Loucy (cell line): ENCODE data around the gene LRRC61.
A peak's percentile ranks its signal among the peaks of the same experiment; 100 is the strongest.
"Not testable (repeated sequence)": the region's sequence is repeated elsewhere in the genome, so short reads cannot be mapped to it uniquely, and the experiment has no call there.

Experiments
- H2AFZ ChIP-seq: fragments of 200-600 bp; sonication (generic); 2 replicates; pipeline ENCODE4 v1.6.0; 2016; ENCODE audit warnings: antibody characterized with exemption, mild to moderate bottlenecking, low read length, moderate library complexity
- H3F3A ChIP-seq: fragments of 200-600 bp; 2 replicates; pipeline ENCODE4 v1.6.0; 2016; ENCODE audit warnings: antibody characterized with exemption, low read depth, mild to moderate bottlenecking
- H3K27me3 ChIP-seq: fragments of 200-600 bp; sonication (generic); 2 replicates; pipeline ENCODE4 v1.6.1; 2014; ENCODE audit warnings: low read length, mild to moderate bottlenecking; ENCODE audit not compliant: insufficient read depth, poor library complexity, severe bottlenecking
- H3K36me3 ChIP-seq: fragments of 200-600 bp; sonication (generic); 2 replicates; pipeline ENCODE4 v1.6.1; 2016; ENCODE audit warnings: low read length; ENCODE audit not compliant: insufficient read depth
- H3K4me1 ChIP-seq: fragments of 200-600 bp; sonication (generic); 2 replicates; pipeline ENCODE4 v1.5.1; 2014; ENCODE audit warnings: low read length, mild to moderate bottlenecking; ENCODE audit not compliant: insufficient read depth, poor library complexity, severe bottlenecking
- H3K4me2 ChIP-seq: fragments of 200-600 bp; sonication (generic); 2 replicates; pipeline ENCODE4 v1.6.0; 2014; ENCODE audit warnings: antibody characterized with exemption, low read length, low read depth, mild to moderate bottlenecking; ENCODE audit not compliant: poor library complexity, severe bottlenecking
- H3K4me3 ChIP-seq: fragments of 200-600 bp; sonication (generic); 2 replicates; pipeline ENCODE4 v1.5.1; 2014; ENCODE audit warnings: low read length, mild to moderate bottlenecking, mixed read lengths; ENCODE audit not compliant: poor library complexity, severe bottlenecking
- H3K79me2 ChIP-seq: fragments of 200-600 bp; sonication (generic); 2 replicates; pipeline ENCODE4 v1.6.1; 2014; ENCODE audit warnings: low read length; ENCODE audit not compliant: insufficient read depth
- H3K9ac ChIP-seq: fragments of 200-600 bp; sonication (generic); 2 replicates; pipeline ENCODE4 v1.6.0; 2014; ENCODE audit warnings: mild to moderate bottlenecking, low read depth, low read length, moderate library complexity; ENCODE audit not compliant: poor library complexity, severe bottlenecking
- H3K9me2 ChIP-seq: fragments of 200-600 bp; sonication (generic); replicated peaks from 2 replicates; pipeline ENCODE4 v1.6.1; 2016; ENCODE audit warnings: low read depth, low read length, mixed read lengths
- H3K9me3 ChIP-seq: fragments of 200-600 bp; sonication (generic); 2 replicates; pipeline ENCODE4 v1.6.1; 2014; ENCODE audit warnings: mild to moderate bottlenecking, antibody characterized with exemption, low read length, low read depth; ENCODE audit not compliant: insufficient read depth
- H4K20me1 ChIP-seq: fragments of 200-600 bp; sonication (generic); 2 replicates; pipeline ENCODE4 v1.6.0; 2014; ENCODE audit warnings: antibody characterized with exemption, low read length, mild to moderate bottlenecking; ENCODE audit not compliant: insufficient read depth, poor library complexity, severe bottlenecking
- CTCF ChIP-seq: fragments of 200-600 bp; sonication (generic); conservative IDR thresholded peaks from 2 replicates; pipeline ENCODE4 v1.5.1; 2014; ENCODE audit warnings: mild to moderate bottlenecking, antibody characterized with exemption, low read length
- EZH2phosphoT487 ChIP-seq: fragments of 200-600 bp; IDR thresholded peaks from 2 replicates; pipeline ENCODE4 v1.6.1; 2018; ENCODE audit warnings: antibody characterized with exemption, mild to moderate bottlenecking, moderate library complexity, borderline replicate concordance

Gene LRRC61

GRCh38 chr7:150322833-150323681 is at the start of gene LRRC61, which contains the start of gene ACTR3C:
TSS of gene LRRC61 (plus strand) at chr7:150323355. CDS start at chr7:150336862, 13,507 bp downstream.
TSS of gene ACTR3C (minus strand) at chr7:150323545. CDS start at chr7:150295296, 28,249 bp downstream.
- H3K4me2 ChIP-seq = peak within 1 kb of the TSS; percentile 98
- peak within 1 kb of the TSS; percentile 100 for H3K9ac ChIP-seq
- peak within 1 kb of the TSS; percentile 92 for H3K4me3 ChIP-seq
- H3K9me2 ChIP-seq = no peaks in the 10 kb centered on the region
- H4K20me1 ChIP-seq = peaks cover 22% of the 10 kb centered on the region
- H3F3A ChIP-seq = no peaks in the 10 kb centered on the region
- peaks cover 69% of the 10 kb centered on the region for H3K4me1 ChIP-seq
- peaks cover 9% of the 10 kb centered on the region for H3K27me3 ChIP-seq
- peak within 1 kb of the TSS; percentile 92 for H2AFZ ChIP-seq
- no peaks in the 10 kb centered on the region for H3K9me3 ChIP-seq
- TF ChIP-seq EZH2phosphoT487 (no peak), CTCF (peak; percentile 54)
- H3K36me3 ChIP-seq = peaks cover 22% of the 10 kb centered on the region
- H3K79me2 ChIP-seq = peaks cover 75% of the 10 kb centered on the region

- H4K20me1 ChIP-seq, H3K36me3 ChIP-seq, H3K9ac ChIP-seq, H3K9me2 ChIP-seq, H2AFZ ChIP-seq, H3K27me3 ChIP-seq, H3K4me2 ChIP-seq, H3K4me3 ChIP-seq, H3K79me2 ChIP-seq, H3F3A ChIP-seq, H3K9me3 ChIP-seq, H3K4me1 ChIP-seq: not testable (repeated sequence)
- TF ChIP-seq CTCF = peak; percentile 58
Measured at GRCh38 chr7:150276132-150276695, 46.9 kb upstream of the LRRC61 start.

GRCh38 chr7:150278383-150278782 is 44.8 kb upstream of the LRRC61 start:
- not testable (repeated sequence) for H3K36me3 ChIP-seq, H3K9ac ChIP-seq, H3K27me3 ChIP-seq, H3K9me2 ChIP-seq, H3K4me3 ChIP-seq, H3F3A ChIP-seq, H3K79me2 ChIP-seq, H3K4me2 ChIP-seq, H2AFZ ChIP-seq, H3K9me3 ChIP-seq, H3K4me1 ChIP-seq, H4K20me1 ChIP-seq

GRCh38 chr7:150281681-150282403 is 41.3 kb upstream of the LRRC61 start:
- H3K36me3 ChIP-seq, H3K27me3 ChIP-seq, H3F3A ChIP-seq, H3K79me2 ChIP-seq, H3K9ac ChIP-seq, H3K9me2 ChIP-seq, H3K4me2 ChIP-seq, H2AFZ ChIP-seq, H3K4me1 ChIP-seq, H3K9me3 ChIP-seq, H3K4me3 ChIP-seq, H4K20me1 ChIP-seq: not testable (repeated sequence)

- not testable (repeated sequence) for H3K36me3 ChIP-seq, H3K27me3 ChIP-seq, H3K79me2 ChIP-seq, H3K4me1 ChIP-seq, H4K20me1 ChIP-seq, H3K4me3 ChIP-seq, H3K9me2 ChIP-seq, H3K4me2 ChIP-seq, H3K9ac ChIP-seq, H2AFZ ChIP-seq, H3F3A ChIP-seq, H3K9me3 ChIP-seq
Measured at GRCh38 chr7:150283111-150283510, 40.0 kb upstream of the LRRC61 start.
